Breast epithelium (tissue), 4 donors: Measurements from ENCODE around the gene FAM50B. TPM values are rescaled to one million over a fixed set of nuclear protein-coding genes. Genes with fewer than 3 reads are reported as not detected.

Experiments
- DNase-seq, 2 donors: peaks; one replicate each; pipeline ENCODE4 v3.0.0-alpha.2; 2019; ENCODE audit warnings: low spot score in 2 of 2
- H3K27ac ChIP-seq, 2 donors: fragments of 200-600 bp; sonication (generic) in 1 of 2; one replicate each; pipeline ENCODE4 v1.5.1; 2016 to 2019; ENCODE audit warnings: mild to moderate bottlenecking in 1 of 2
- H3K27me3 ChIP-seq, 2 donors: fragments of 200-600 bp; sonication (generic) in 1 of 2; one replicate each; pipeline versions ENCODE4 v1.5.1 to v1.6.0; 2017 to 2019; ENCODE audit warnings: control low read depth in 1 of 2, mild to moderate bottlenecking in 1 of 2
- H3K36me3 ChIP-seq: fragments of 200-600 bp; one replicate; pipeline ENCODE4 v1.5.1; 2019
- H3K4me1 ChIP-seq, 2 donors: fragments of 200-600 bp; sonication (generic); one replicate each; pipeline ENCODE4 v1.5.1; 2016 to 2019; ENCODE audit warnings: control low read depth in 1 of 2
- H3K4me3 ChIP-seq, 3 donors: fragments of 200-600 bp; sonication (generic); 1 replicate in 2 of 3; 2 replicates in 1 of 3; pipeline ENCODE4 v1.5.1; 2016 to 2019; ENCODE audit warnings: mild to moderate bottlenecking in 3 of 3, moderate library complexity in 2 of 3
- H3K9me3 ChIP-seq, 2 donors: fragments of 200-600 bp; sonication (generic) in 1 of 2; one replicate each; pipeline ENCODE4 v1.5.1; 2016 to 2019; ENCODE audit warnings: control low read depth in 1 of 2
- POLR2A ChIP-seq: fragments of 450-650 bp; IDR thresholded peaks from one replicate; pipeline ENCODE4 v1.6.1; 2016; ENCODE audit warnings: antibody characterized with exemption, mild to moderate bottlenecking, moderate library complexity
- POLR2AphosphoS5 ChIP-seq, 3 donors: sonication (generic); formaldehyde crosslinking; IDR thresholded peaks; one replicate each; pipeline ENCODE4 v1.6.1; 2017; ENCODE audit warnings: antibody characterized with exemption in 3 of 3
- intact Hi-C: fragments of 100-400 bp; cut with DNase I; formaldehyde crosslinking; loops from one replicate; pipeline ENCODE4 v1.15.1; 2023; ENCODE audit warnings: low total_unique reads
- total RNA-seq, 3 donors: library from RNA; depleted of rRNA; stranded (reverse); fragments of >200 nt; gene quantifications; one replicate each; pipeline ENCODE4 v1.1.0, GENCODE V29; 2016
- TF ChIP-seq, protein P1 (sequence below), 3 donors: fragments of 450-650 bp; IDR thresholded peaks; one replicate each; pipeline ENCODE4 v1.5.1; 2016 to 2017; ENCODE audit warnings: antibody characterized with exemption in 3 of 3, mild to moderate bottlenecking in 3 of 3, moderate library complexity in 3 of 3

FAM50B gene
- total RNA-seq, 3 donors from 2014 or later, result 8.8 to 17.0 (median 9.3) TPM

DNA sequence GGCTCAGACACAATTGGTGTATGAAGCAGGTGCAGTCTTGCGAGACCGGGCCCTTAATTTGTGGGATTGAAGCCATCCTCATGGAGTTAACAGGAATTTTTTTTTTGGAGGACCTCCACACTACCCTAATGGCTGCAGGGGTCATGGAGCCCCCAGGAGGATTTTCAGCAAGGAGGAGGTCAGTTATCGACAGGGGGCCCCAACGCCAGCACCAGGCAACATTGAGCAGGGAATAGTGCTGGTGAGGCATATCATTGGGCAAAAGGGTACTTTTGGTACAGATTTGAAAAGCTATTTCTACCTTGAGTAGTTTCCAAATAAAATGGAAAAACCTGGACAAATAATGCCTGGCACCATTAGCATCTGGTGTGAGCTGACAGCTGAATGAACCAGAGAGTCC lies 6.7 kb downstream of the FAM50B start:
- Histone ChIP-seq H3K4me1 (no peaks in the 10 kb centered on the region), H3K9me3 (no peaks in the 10 kb centered on the region), H3K36me3 (no peaks in the 10 kb centered on the region), H3K4me3 (no peak overlapping the region), H3K27me3 (no peaks in the 10 kb centered on the region), H3K27ac (no peak overlapping the region)
- TF ChIP-seq POLR2A (no peak), POLR2AphosphoS5 (IDR thresholded peaks at IDR 0.05) (no peak)
- TF ChIP-seq, protein P1, sequence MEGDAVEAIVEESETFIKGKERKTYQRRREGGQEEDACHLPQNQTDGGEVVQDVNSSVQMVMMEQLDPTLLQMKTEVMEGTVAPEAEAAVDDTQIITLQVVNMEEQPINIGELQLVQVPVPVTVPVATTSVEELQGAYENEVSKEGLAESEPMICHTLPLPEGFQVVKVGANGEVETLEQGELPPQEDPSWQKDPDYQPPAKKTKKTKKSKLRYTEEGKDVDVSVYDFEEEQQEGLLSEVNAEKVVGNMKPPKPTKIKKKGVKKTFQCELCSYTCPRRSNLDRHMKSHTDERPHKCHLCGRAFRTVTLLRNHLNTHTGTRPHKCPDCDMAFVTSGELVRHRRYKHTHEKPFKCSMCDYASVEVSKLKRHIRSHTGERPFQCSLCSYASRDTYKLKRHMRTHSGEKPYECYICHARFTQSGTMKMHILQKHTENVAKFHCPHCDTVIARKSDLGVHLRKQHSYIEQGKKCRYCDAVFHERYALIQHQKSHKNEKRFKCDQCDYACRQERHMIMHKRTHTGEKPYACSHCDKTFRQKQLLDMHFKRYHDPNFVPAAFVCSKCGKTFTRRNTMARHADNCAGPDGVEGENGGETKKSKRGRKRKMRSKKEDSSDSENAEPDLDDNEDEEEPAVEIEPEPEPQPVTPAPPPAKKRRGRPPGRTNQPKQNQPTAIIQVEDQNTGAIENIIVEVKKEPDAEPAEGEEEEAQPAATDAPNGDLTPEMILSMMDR (IDR thresholded peaks at IDR 0.05), result no peak
- intact Hi-C loops, result no loop called here
- no peak for DNase-seq

DNA sequence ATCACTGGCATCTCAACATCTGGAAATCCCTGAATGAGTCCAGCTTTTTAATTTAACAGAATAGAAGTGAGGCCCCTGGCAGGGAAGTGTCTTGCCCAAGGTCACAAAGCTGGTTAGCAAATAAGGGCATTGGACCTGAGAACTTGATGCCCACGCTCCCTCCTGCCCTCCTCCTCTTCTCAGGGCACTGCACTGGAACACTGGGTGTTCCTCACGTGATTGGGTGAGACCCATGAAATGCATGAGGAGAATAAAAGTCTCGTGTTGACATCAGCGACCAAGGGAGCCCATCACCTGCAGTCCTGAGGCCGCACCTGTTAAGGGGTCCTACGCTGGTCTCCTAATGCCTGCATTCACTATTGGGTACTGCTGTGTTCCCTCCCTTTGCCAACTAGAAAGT lies 7.4 kb downstream of the FAM50B start:
- DNase-seq, result no peak
- no peak for TF ChIP-seq POLR2AphosphoS5 (IDR thresholded peaks at IDR 0.05)
- Histone ChIP-seq H3K9me3 (no peaks in the 10 kb centered on the region), H3K4me3 (no peak overlapping the region), H3K4me1 (no peaks in the 10 kb centered on the region), H3K36me3 (no peaks in the 10 kb centered on the region), H3K27me3 (no peaks in the 10 kb centered on the region), H3K27ac (no peak overlapping the region)
- intact Hi-C loops, result no loop called here

DNA sequence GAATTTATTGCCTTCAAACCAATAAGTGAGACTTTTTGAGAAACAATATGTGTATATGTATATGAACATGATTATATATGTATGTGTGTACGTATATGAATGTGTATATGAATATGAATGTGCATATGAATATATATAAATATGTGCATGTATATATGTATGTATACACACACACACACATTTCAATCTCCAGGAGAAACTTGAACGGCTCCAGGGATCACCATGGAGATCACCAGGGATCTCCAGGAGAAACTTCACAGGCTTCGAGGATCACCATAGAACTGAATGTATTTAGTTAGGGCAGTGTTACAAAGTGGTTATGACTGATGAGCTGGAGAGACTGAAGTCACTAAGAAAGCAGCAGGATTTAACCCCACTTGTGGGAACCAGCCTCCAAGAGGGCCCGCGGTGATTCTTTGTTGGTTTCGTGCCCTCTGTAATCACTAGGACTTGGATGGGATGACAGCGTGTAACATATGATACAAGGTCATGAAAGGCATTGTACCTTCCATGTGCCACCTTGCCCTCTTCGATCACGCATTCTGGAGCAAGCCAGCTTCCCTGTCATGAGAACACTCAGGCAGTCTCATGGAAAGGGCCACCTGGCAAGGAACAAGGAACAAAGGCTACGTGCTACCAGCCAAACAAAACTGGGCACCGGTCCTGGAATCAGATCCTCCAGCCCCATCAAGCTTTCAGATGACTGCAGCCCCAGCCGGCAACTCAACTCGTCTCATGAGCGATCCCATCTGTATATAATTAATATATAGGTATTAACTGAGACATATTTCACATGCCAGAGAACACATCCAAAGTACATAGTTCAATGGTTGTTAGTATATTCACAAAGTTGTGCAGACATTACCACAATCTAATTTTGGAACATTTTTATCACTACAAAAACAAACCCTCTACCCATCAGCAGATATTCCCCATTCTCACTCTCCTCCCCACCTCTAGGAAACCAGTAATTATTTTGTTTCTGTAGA lies 8.6 kb downstream of the FAM50B start:
- Histone ChIP-seq H3K4me3 (no peak overlapping the region), H3K36me3 (no peaks in the 10 kb centered on the region), H3K27me3 (no peaks in the 10 kb centered on the region), H3K27ac (no peak overlapping the region), H3K4me1 (no peaks in the 10 kb centered on the region), H3K9me3 (no peaks in the 10 kb centered on the region)
- no peak for TF ChIP-seq POLR2A
- TF ChIP-seq POLR2AphosphoS5 (IDR thresholded peaks at IDR 0.05), result no peak
- TF ChIP-seq, protein P1 (IDR thresholded peaks at IDR 0.05), result no peak
- no peak for DNase-seq
- intact Hi-C loops, result no loop called here

DNA sequence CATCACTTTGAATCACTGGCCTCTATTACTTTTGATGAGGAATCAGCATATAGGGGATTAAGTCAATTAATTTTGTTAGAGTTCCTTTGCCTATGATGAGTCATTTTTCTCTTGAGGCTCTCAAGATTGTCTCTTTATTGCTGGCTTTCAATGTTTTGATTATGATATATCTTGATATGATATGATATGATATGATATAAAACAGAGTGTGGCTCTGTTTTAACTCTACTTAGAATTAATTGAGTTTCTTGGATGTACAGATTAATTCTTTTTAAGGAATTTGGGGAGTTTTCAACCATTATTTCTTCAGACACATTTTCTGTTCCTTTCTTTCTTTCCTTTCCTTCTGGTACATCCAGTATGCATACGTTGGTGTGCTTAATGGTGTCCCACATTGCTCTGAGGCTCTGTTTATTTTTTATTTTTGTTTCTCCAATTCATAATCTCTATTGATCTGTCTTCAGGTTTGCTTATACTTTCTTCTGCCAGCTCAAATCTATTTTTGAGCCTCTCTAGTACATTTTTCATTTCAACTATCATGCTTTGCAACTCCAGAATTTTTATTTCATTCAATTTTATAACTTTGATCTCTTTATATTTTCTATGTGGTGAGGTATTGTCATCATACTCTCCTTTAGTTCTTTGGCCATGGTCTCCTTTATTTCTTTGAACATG lies 10.8 kb downstream of the FAM50B start:
- Histone ChIP-seq H3K4me1 (no peaks in the 10 kb centered on the region), H3K4me3 (no peak overlapping the region), H3K36me3 (no peaks in the 10 kb centered on the region), H3K27me3 (no peaks in the 10 kb centered on the region), H3K9me3 (no peaks in the 10 kb centered on the region), H3K27ac (no peak overlapping the region)
- TF ChIP-seq, protein P1 (IDR thresholded peaks at IDR 0.05), result no peak
- TF ChIP-seq POLR2A, result no peak
- TF ChIP-seq POLR2AphosphoS5 (IDR thresholded peaks at IDR 0.05), result no peak
- intact Hi-C loops, result no loop called here
- DNase-seq, result no peak

DNA sequence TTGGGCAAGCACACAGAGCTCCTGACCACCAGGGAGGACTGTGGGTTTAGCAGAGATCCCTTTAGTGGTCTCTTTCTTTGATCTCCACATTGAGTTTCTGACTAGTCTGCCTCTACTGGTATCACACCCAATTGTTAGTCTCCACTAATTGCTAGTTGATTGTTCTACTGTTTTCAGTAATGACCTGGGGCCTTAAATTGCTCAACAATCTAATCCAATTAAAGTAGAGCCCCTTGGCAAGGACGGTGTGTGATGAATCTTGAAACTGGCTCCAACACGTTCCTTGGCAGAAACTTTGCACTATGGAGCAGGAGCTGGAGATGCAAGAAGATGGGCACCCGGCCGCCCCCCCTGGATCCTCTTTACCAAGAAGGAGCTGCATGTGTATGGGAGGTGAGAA lies 12.3 kb downstream of the FAM50B start:
- Histone ChIP-seq H3K27ac (no peak overlapping the region), H3K36me3 (no peaks in the 10 kb centered on the region), H3K4me1 (no peaks in the 10 kb centered on the region), H3K9me3 (no peaks in the 10 kb centered on the region), H3K27me3 (no peaks in the 10 kb centered on the region), H3K4me3 (no peak overlapping the region)
- no peak for TF ChIP-seq POLR2A
- TF ChIP-seq, protein P1 (IDR thresholded peaks at IDR 0.05), result no peak
- no peak for TF ChIP-seq POLR2AphosphoS5 (IDR thresholded peaks at IDR 0.05)
- DNase-seq, result peak in 1 of 2 donors; percentile 39
- intact Hi-C loops, result no loop called here
